Skeletal muscle satellite cell (primary cell): ENCODE measurements around the gene RAB10.

Experiments
- H3K27me3 ChIP-seq: 2 replicates; pipeline ENCODE4 v1.7.0; 2013; ENCODE audit warnings: low read length; ENCODE audit not compliant: control insufficient read depth, insufficient read depth
- H3K36me3 ChIP-seq: 2 replicates; pipeline ENCODE4 v1.7.0; 2013; ENCODE audit warnings: mild to moderate bottlenecking, control low read depth, low read length; ENCODE audit not compliant: insufficient read depth
- H3K4me1 ChIP-seq: 2 replicates; pipeline ENCODE4 v1.7.0; 2013; ENCODE audit warnings: low read length; ENCODE audit not compliant: control insufficient read depth, insufficient read depth
- H3K4me2 ChIP-seq: 2 replicates; pipeline ENCODE4 v1.7.0; 2013; ENCODE audit warnings: mild to moderate bottlenecking, low read length
- H3K4me3 ChIP-seq: 2 replicates; pipeline ENCODE4 v1.7.0; 2013; ENCODE audit warnings: low read length
- H3K9ac ChIP-seq: 2 replicates; pipeline ENCODE4 v1.7.0; 2013; ENCODE audit warnings: mild to moderate bottlenecking, low read depth, low read length, moderate library complexity
- H3K9me3 ChIP-seq: replicated peaks from 2 replicates; pipeline ENCODE4 v1.7.0; 2013; ENCODE audit warnings: mild to moderate bottlenecking, control low read depth, low read length

Gene RAB10

GRCh38 chr2:26039603-26040323, 5.9 kb downstream of the RAB10 start:
- no peaks in the 10 kb centered on the region for H3K27me3 ChIP-seq
- H3K4me3 ChIP-seq = no peak overlapping the region
- H3K9me3 ChIP-seq = no peaks in the 10 kb centered on the region
- peaks cover 25% of the 10 kb centered on the region for H3K4me1 ChIP-seq
- H3K4me2 ChIP-seq = no peak overlapping the region
- no peak overlapping the region for H3K9ac ChIP-seq
- H3K36me3 ChIP-seq = peaks cover 18% of the 10 kb centered on the region

- H3K27me3 ChIP-seq = no peaks in the 10 kb centered on the region
- no peak overlapping the region for H3K4me2 ChIP-seq
- H3K4me3 ChIP-seq = no peak overlapping the region
- peaks cover 22% of the 10 kb centered on the region for H3K4me1 ChIP-seq
- no peak overlapping the region for H3K9ac ChIP-seq
- H3K9me3 ChIP-seq = no peaks in the 10 kb centered on the region
- peaks cover 13% of the 10 kb centered on the region for H3K36me3 ChIP-seq
These were observed 9.2 kb downstream of the RAB10 start for GRCh38 chr2:26043109-26043508.

GRCh38 chr2:26043862-26044696, 10.2 kb downstream of the RAB10 start:
- peak overlapping the region; percentile 78 for H3K4me2 ChIP-seq
- H3K4me1 ChIP-seq = peaks cover 27% of the 10 kb centered on the region
- no peaks in the 10 kb centered on the region for H3K9me3 ChIP-seq
- peaks cover 15% of the 10 kb centered on the region for H3K36me3 ChIP-seq
- H3K4me3 ChIP-seq = peak overlapping the region; percentile 36
- H3K27me3 ChIP-seq = no peaks in the 10 kb centered on the region
- peak overlapping the region; percentile 7 for H3K9ac ChIP-seq

- H3K4me1 ChIP-seq = peaks cover 19% of the 10 kb centered on the region
- H3K9me3 ChIP-seq = no peaks in the 10 kb centered on the region
- no peak overlapping the region for H3K4me2 ChIP-seq
- no peak overlapping the region for H3K4me3 ChIP-seq
- no peaks in the 10 kb centered on the region for H3K27me3 ChIP-seq
- H3K36me3 ChIP-seq = peaks cover 3% of the 10 kb centered on the region
- H3K9ac ChIP-seq = no peak overlapping the region
These were observed 14.9 kb downstream of the RAB10 start for GRCh38 chr2:26048791-26049190.

GRCh38 chr2:26049641-26050040, 15.8 kb downstream of the RAB10 start:
- H3K36me3 ChIP-seq = peaks cover 3% of the 10 kb centered on the region
- no peaks in the 10 kb centered on the region for H3K27me3 ChIP-seq
- no peak overlapping the region for H3K9ac ChIP-seq
- H3K4me1 ChIP-seq = peaks cover 10% of the 10 kb centered on the region
- no peaks in the 10 kb centered on the region for H3K9me3 ChIP-seq
- no peak overlapping the region for H3K4me2 ChIP-seq
- H3K4me3 ChIP-seq = no peak overlapping the region

GRCh38 chr2:26052740-26053139, 18.9 kb downstream of the RAB10 start:
- Histone ChIP-seq H3K4me3 (no peak overlapping the region), H3K36me3 (peaks cover 3% of the 10 kb centered on the region), H3K9ac (no peak overlapping the region), H3K4me2 (no peak overlapping the region), H3K9me3 (no peaks in the 10 kb centered on the region), H3K4me1 (peaks cover 6% of the 10 kb centered on the region), H3K27me3 (no peaks in the 10 kb centered on the region)

- Histone ChIP-seq H3K27me3 (no peaks in the 10 kb centered on the region), H3K36me3 (peaks cover 4% of the 10 kb centered on the region), H3K9ac (no peak overlapping the region), H3K9me3 (no peaks in the 10 kb centered on the region), H3K4me1 (no peaks in the 10 kb centered on the region), H3K4me3 (no peak overlapping the region), H3K4me2 (no peak overlapping the region)
These were observed 20.9 kb downstream of the RAB10 start for GRCh38 chr2:26054598-26055348.

- peaks cover 11% of the 10 kb centered on the region for H3K36me3 ChIP-seq
- H3K4me1 ChIP-seq = no peaks in the 10 kb centered on the region
- no peak overlapping the region for H3K4me3 ChIP-seq
- H3K27me3 ChIP-seq = no peaks in the 10 kb centered on the region
- H3K9me3 ChIP-seq = no peaks in the 10 kb centered on the region
- H3K9ac ChIP-seq = no peak overlapping the region
- H3K4me2 ChIP-seq = no peak overlapping the region
These were observed 24.5 kb downstream of the RAB10 start for GRCh38 chr2:26058390-26058789.

- no peaks in the 10 kb centered on the region for H3K27me3 ChIP-seq
- H3K9ac ChIP-seq = no peak overlapping the region
- no peaks in the 10 kb centered on the region for H3K4me1 ChIP-seq
- H3K4me3 ChIP-seq = no peak overlapping the region
- H3K4me2 ChIP-seq = no peak overlapping the region
- peaks cover 12% of the 10 kb centered on the region for H3K36me3 ChIP-seq
- H3K9me3 ChIP-seq = no peaks in the 10 kb centered on the region
These were observed 25.7 kb downstream of the RAB10 start for GRCh38 chr2:26059542-26059941.

GRCh38 chr2:26061539-26061938, 27.7 kb downstream of the RAB10 start:
- Histone ChIP-seq H3K9me3 (no peaks in the 10 kb centered on the region), H3K4me1 (no peaks in the 10 kb centered on the region), H3K9ac (no peak overlapping the region), H3K27me3 (no peaks in the 10 kb centered on the region), H3K4me2 (no peak overlapping the region), H3K4me3 (no peak overlapping the region), H3K36me3 (peaks cover 18% of the 10 kb centered on the region)

- Histone ChIP-seq H3K9me3 (no peaks in the 10 kb centered on the region), H3K36me3 (peaks cover 19% of the 10 kb centered on the region), H3K9ac (no peak overlapping the region), H3K27me3 (no peaks in the 10 kb centered on the region), H3K4me3 (no peak overlapping the region), H3K4me2 (no peak overlapping the region), H3K4me1 (peaks cover 18% of the 10 kb centered on the region)
These were observed 31.0 kb downstream of the RAB10 start for GRCh38 chr2:26064846-26065245.
